Caco-2 (cell line): ENCODE results near the gene RINL. TPM values are rescaled to one million over a fixed set of nuclear protein-coding genes. Genes with fewer than 3 reads are reported as not detected.
A peak's percentile ranks its signal among the peaks of the same experiment; 100 is the strongest.

Experiments used
- BruUV-seq: library from RNA; stranded (reverse); fragments of 400-500 nt; replicated peaks from 2 replicates; lab custom pipeline; 2021; lab: Mats Ljungman, UMichigan
- CTCF ChIA-PET: fragments of 300-600 bp; sonication (Branson Sonifier 250); formaldehyde crosslinking; loops from one replicate; lab custom pipeline; 2022; ENCODE audit warnings: antibody characterized with exemption; lab: Charles Lee
- POLR2A ChIA-PET: fragments of 300-600 bp; sonication (Branson Sonifier 250); formaldehyde crosslinking; loops from one replicate; lab custom pipeline; 2022; ENCODE audit warnings: antibody characterized with exemption; lab: Charles Lee
- DNase-seq, 2 experiments: peaks; one replicate each; pipeline versions ENCODE4 v3.0.0 to v3.0.0-alpha.2; 2020 to 2022
- H3K27me3 ChIP-seq: replicated peaks from 2 replicates; pipeline ENCODE4 v1.6.0; 2011; ENCODE audit warnings: low read length; ENCODE audit not compliant: control insufficient read depth, insufficient read depth
- H3K36me3 ChIP-seq: 2 replicates; pipeline ENCODE4 v1.5.1; 2011; ENCODE audit warnings: low read length; ENCODE audit not compliant: control insufficient read depth, insufficient read depth
- H3K4me1 ChIP-seq: fragments of 250-450 bp; sonication (Bioruptor Pico); 2 replicates; pipeline ENCODE4 v1.5.1; 2020; ENCODE audit warnings: mild to moderate bottlenecking
- H3K4me3 ChIP-seq: 2 replicates; pipeline ENCODE4 v1.5.1; 2011; ENCODE audit warnings: low read depth, mild to moderate bottlenecking, control low read depth, low read length
- H3K9me3 ChIP-seq: fragments of 250-450 bp; sonication (Bioruptor Pico); 2 replicates; pipeline ENCODE4 v1.5.1; 2020; ENCODE audit warnings: mild to moderate bottlenecking, moderate library complexity
- H3K27ac Mint-ChIP-seq: one replicate; pipeline ENCODE4 v1.8.0; 2022; ENCODE audit warnings: mixed read lengths; ENCODE audit not compliant: unreplicated experiment
- H3K27me3 Mint-ChIP-seq: one replicate; pipeline ENCODE4 v1.8.0; 2022; ENCODE audit warnings: mixed read lengths; ENCODE audit not compliant: insufficient read depth, unreplicated experiment
- H3K36me3 Mint-ChIP-seq: one replicate; pipeline ENCODE4 v1.8.0; 2022; ENCODE audit warnings: mild to moderate bottlenecking, mixed read lengths; ENCODE audit not compliant: insufficient read depth, unreplicated experiment
- H3K4me1 Mint-ChIP-seq: one replicate; pipeline ENCODE4 v1.8.0; 2022; ENCODE audit warnings: low read depth, mixed read lengths; ENCODE audit not compliant: unreplicated experiment
- H3K4me3 Mint-ChIP-seq: one replicate; pipeline ENCODE4 v1.8.0; 2022; ENCODE audit warnings: mild to moderate bottlenecking, moderate library complexity, mixed read lengths; ENCODE audit not compliant: unreplicated experiment
- H3K9me3 Mint-ChIP-seq: one replicate; pipeline ENCODE4 v1.8.0; 2022; ENCODE audit warnings: mixed read lengths; ENCODE audit not compliant: unreplicated experiment
- intact Hi-C: fragments of 100-400 bp; cut with micrococcal nuclease; formaldehyde crosslinking; loops from one replicate; pipeline ENCODE4 v1.10.0; 2022; ENCODE audit not compliant: unreplicated experiment
- total RNA-seq: library from RNA; stranded (reverse); gene quantifications from 2 replicates; pipeline ENCODE4 v1.2.3, GENCODE V29; 2022
- TF ChIP-seq, protein P1 (sequence below), 2 experiments: fragments of 200-600 bp in 1 of 2; IDR thresholded peaks; 1 replicate in 1 of 2; 2 replicates in 1 of 2; pipeline versions ENCODE4 v1.5.1 to v1.8.0; 2011 to 2022; ENCODE audit warnings: antibody characterized with exemption in 1 of 2, control low read depth in 1 of 2, inconsistent platforms in 1 of 2, low read depth in 1 of 2, low read length in 1 of 2, mild to moderate bottlenecking in 1 of 2, moderate library complexity in 1 of 2; ENCODE audit not compliant: insufficient read depth in 1 of 2, severe bottlenecking in 1 of 2, unreplicated experiment in 1 of 2

The RINL gene
- total RNA-seq, 1 experiment from 2014 or later, result 1.9 TPM

DNA sequence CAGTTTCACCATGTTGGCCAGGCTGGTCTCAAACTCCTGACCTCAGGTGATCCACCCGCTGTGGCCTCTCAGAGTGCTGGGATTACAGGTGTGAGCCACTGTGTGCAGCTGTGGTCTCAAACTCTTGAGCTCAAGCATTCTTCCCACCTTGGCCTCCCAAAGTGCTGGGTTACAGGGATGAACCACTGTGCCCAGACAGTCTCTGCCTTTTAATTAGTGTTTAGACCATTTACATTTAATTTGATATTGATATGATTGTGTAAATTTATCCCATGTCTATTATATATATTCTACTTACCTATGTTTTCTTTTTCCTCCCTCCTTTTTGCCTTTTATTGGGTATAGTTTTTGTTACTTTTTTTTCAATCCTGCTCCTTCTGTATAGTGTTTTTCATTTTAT is 23.6 kb upstream of the RINL start:
- Histone ChIP-seq H3K4me1 (peaks cover 25% of the 10 kb centered on the region), H3K4me3 (no peak overlapping the region; the same call in 1 of the 2 replicates), H3K9me3 (no peaks in the 10 kb centered on the region), H3K27me3 (no peaks in the 10 kb centered on the region), H3K36me3 (0 out of 2 replicates have a peak, but pooled peaks cover 2% of the 10 kb centered on the region)
- peaks cover 51% of the 10 kb centered on the region for H3K36me3 Mint-ChIP-seq
- no peak for DNase-seq
- BruUV-seq, result no TSS peak
- TF ChIP-seq, protein P1, sequence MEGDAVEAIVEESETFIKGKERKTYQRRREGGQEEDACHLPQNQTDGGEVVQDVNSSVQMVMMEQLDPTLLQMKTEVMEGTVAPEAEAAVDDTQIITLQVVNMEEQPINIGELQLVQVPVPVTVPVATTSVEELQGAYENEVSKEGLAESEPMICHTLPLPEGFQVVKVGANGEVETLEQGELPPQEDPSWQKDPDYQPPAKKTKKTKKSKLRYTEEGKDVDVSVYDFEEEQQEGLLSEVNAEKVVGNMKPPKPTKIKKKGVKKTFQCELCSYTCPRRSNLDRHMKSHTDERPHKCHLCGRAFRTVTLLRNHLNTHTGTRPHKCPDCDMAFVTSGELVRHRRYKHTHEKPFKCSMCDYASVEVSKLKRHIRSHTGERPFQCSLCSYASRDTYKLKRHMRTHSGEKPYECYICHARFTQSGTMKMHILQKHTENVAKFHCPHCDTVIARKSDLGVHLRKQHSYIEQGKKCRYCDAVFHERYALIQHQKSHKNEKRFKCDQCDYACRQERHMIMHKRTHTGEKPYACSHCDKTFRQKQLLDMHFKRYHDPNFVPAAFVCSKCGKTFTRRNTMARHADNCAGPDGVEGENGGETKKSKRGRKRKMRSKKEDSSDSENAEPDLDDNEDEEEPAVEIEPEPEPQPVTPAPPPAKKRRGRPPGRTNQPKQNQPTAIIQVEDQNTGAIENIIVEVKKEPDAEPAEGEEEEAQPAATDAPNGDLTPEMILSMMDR (IDR thresholded peaks at IDR 0.05; ENCODE audit: insufficient read depth in 1 of 2, low read depth in 1 of 2, low read length in 1 of 2, severe bottlenecking in 1 of 2, unreplicated experiment in 1 of 2), result no peak
- peak overlapping the region; percentile 57 for H3K27ac Mint-ChIP-seq
- intact Hi-C loops, result no loop called here
- no peaks in the 10 kb centered on the region for H3K27me3 Mint-ChIP-seq
- no peaks in the 10 kb centered on the region for H3K9me3 Mint-ChIP-seq
- ChIA-PET POLR2A (no interaction called here), CTCF (no interaction called here)
- peak overlapping the region; percentile 75 for H3K4me3 Mint-ChIP-seq
- H3K4me1 Mint-ChIP-seq, result peaks cover 24% of the 10 kb centered on the region

GRCh38 chr19:38900743-38901190 is 22.7 kb upstream of the RINL start:
- Histone ChIP-seq H3K4me1 (peaks cover 25% of the 10 kb centered on the region), H3K4me3 (peak overlapping the region; percentile 82), H3K36me3 (0 out of 2 replicates have a peak, but pooled peaks cover under 1% of the 10 kb centered on the region), H3K27me3 (no peaks in the 10 kb centered on the region), H3K9me3 (no peaks in the 10 kb centered on the region)
- peak overlapping the region; percentile 75 for H3K4me3 Mint-ChIP-seq
- H3K36me3 Mint-ChIP-seq, result peaks cover 49% of the 10 kb centered on the region
- peaks cover 24% of the 10 kb centered on the region for H3K4me1 Mint-ChIP-seq
- H3K9me3 Mint-ChIP-seq, result no peaks in the 10 kb centered on the region
- ChIA-PET CTCF (interaction anchor here (0.9 to 1.9 kb wide), 3 partner anchors 13 to 498 kb away, joined by 5 to 24 read pairs (median 6); partner anchors contain the start of genes FAM98C, MRPS12 and SARS2), POLR2A (interaction anchor here (0.6 to 1.9 kb wide), 7 partner anchors 30 to 535 kb away, joined by 3 to 27 read pairs (median 12); partner anchors contain the start of genes ECH1, HNRNPL, MRPS12 and RPS16)
- BruUV-seq, result no TSS peak
- intact Hi-C loops, result no loop called here
- no peak for DNase-seq
- H3K27ac Mint-ChIP-seq, result peak overlapping the region; percentile 69
- TF ChIP-seq, protein P1 (IDR thresholded peaks at IDR 0.05; ENCODE audit: insufficient read depth in 1 of 2, low read depth in 1 of 2, low read length in 1 of 2, severe bottlenecking in 1 of 2, unreplicated experiment in 1 of 2), result no peak
- H3K27me3 Mint-ChIP-seq, result no peaks in the 10 kb centered on the region

DNA sequence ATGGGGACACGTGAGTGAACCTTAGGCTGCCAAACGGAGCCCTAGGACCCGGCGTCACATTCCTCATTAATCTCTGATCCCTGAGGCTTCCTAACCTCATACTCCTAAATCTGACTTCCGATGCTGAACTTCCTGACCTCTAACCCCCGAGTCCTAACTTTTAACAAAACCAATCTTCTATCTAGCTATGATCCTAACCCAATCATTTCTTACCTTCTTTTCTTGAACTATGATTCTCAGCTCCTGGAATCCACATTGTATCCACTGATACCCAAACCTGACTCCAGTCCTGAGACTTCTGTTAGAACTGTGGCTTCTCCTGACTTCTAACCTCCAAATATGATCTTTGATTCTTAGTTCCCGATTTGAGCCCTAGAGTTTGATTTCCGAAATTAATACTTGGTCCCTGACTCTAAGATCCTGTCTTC is 22.1 kb upstream of the RINL start:
- Histone ChIP-seq H3K4me1 (peaks cover 24% of the 10 kb centered on the region), H3K36me3 (no peaks in the 10 kb centered on the region), H3K9me3 (no peaks in the 10 kb centered on the region), H3K27me3 (no peaks in the 10 kb centered on the region), H3K4me3 (peak overlapping the region; percentile 82)
- Mint-ChIP-seq H3K27me3 (no peaks in the 10 kb centered on the region), H3K4me3 (peak overlapping the region; percentile 75), H3K36me3 (peaks cover 43% of the 10 kb centered on the region), H3K4me1 (peaks cover 24% of the 10 kb centered on the region), H3K9me3 (no peaks in the 10 kb centered on the region), H3K27ac (peak overlapping the region; percentile 69)
- DNase-seq, result no peak
- TF ChIP-seq, protein P1 (IDR thresholded peaks at IDR 0.05; ENCODE audit: insufficient read depth in 1 of 2, low read depth in 1 of 2, low read length in 1 of 2, severe bottlenecking in 1 of 2, unreplicated experiment in 1 of 2), result no peak
- ChIA-PET CTCF (interaction anchor here (0.9 to 1.9 kb wide), 6 partner anchors 12 to 497 kb away, joined by 3 to 24 read pairs (median 5); partner anchors contain the start of genes FAM98C, MRPS12 and SARS2), POLR2A (interaction anchor here (0.6 to 1.9 kb wide), 16 partner anchors 9 to 536 kb away, joined by 3 to 27 read pairs (median 4); partner anchors contain the start of genes ACTN4, ECH1, EIF3K and GGN)
- intact Hi-C loops, result no loop called here
- no TSS peak for BruUV-seq
